GM12801 (cell line): ENCODE results near the gene TEPSIN.

ENCODE experiments used
- CTCF ChIP-seq: IDR thresholded peaks from one replicate; pipeline ENCODE4 v1.5.1; 2011; ENCODE audit warnings: control low read depth; ENCODE audit not compliant: insufficient read length; ENCODE audit errors: extremely low read depth

Gene TEPSIN

GRCh38 chr17:81233316-81233715 lies 5.5 kb downstream of the TEPSIN start:
- no peak for TF ChIP-seq CTCF

- no peak for TF ChIP-seq CTCF
These were observed 6.1 kb downstream of the TEPSIN start for GRCh38 chr17:81232616-81233241.

GRCh38 chr17:81231766-81232581 lies 6.9 kb downstream of the TEPSIN start:
- no peak for TF ChIP-seq CTCF

- no peak for TF ChIP-seq CTCF
These were observed 7.7 kb downstream of the TEPSIN start for GRCh38 chr17:81231121-81231645.

GRCh38 chr17:81230043-81230820 lies 8.6 kb downstream of the TEPSIN start:
- no peak for TF ChIP-seq CTCF

- no peak for TF ChIP-seq CTCF
These were observed 9.3 kb downstream of the TEPSIN start for GRCh38 chr17:81229666-81229920.
